ENCODE measurements around the gene LELP1.

DNA sequence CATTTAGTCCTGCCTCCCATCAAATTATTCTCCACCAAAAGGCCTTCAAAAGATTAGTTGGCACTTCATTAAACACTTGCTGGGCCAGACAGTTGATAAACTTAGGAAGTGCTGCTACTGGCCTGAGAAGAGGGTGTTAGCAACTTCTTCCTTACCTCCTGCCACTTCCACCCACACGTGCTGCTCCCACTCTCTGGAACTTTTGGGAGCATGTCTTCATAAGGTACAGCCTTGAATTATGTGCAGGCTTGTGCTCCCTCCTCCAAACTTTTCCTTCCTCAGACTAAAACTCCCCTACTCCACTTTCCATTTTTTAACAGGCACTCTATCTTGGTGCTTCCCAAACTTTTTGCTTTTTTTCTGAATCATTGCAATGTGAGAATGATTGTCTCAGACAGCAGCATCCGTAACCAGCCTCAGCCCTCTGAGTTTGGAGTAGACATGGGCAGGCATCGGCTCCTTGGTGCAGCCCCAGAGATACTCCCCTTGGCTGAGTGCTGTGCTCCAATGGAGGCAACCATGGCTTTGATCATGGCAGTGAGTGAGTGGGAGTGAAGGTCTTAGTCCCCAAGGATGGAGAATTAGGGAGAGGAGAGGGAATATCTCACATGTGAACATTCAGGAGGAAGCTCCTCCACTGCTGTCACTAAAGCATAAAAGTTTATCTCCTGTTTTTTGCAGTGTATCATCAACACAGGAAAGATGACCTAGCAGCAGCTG is 8.7 kb upstream of the LELP1 start:
- TF ChIP-seq, protein P1, sequence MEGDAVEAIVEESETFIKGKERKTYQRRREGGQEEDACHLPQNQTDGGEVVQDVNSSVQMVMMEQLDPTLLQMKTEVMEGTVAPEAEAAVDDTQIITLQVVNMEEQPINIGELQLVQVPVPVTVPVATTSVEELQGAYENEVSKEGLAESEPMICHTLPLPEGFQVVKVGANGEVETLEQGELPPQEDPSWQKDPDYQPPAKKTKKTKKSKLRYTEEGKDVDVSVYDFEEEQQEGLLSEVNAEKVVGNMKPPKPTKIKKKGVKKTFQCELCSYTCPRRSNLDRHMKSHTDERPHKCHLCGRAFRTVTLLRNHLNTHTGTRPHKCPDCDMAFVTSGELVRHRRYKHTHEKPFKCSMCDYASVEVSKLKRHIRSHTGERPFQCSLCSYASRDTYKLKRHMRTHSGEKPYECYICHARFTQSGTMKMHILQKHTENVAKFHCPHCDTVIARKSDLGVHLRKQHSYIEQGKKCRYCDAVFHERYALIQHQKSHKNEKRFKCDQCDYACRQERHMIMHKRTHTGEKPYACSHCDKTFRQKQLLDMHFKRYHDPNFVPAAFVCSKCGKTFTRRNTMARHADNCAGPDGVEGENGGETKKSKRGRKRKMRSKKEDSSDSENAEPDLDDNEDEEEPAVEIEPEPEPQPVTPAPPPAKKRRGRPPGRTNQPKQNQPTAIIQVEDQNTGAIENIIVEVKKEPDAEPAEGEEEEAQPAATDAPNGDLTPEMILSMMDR (conservative IDR thresholded peaks at IDR 0.05; ENCODE audit: low read depth, low read length): no peak
- no peak for TF ChIP-seq EZH2 (IDR thresholded peaks at IDR 0.05; ENCODE audit: borderline replicate concordance, low read depth, low read length, poor library complexity, severe bottlenecking)
